Fibroblast of skin of right biceps (primary cell): ENCODE results near the gene COL4A4.

Experiments used
- DNase-seq: peaks from one replicate; pipeline ENCODE4 v3.0.0-alpha.2; 2013

Gene COL4A4

DNA sequence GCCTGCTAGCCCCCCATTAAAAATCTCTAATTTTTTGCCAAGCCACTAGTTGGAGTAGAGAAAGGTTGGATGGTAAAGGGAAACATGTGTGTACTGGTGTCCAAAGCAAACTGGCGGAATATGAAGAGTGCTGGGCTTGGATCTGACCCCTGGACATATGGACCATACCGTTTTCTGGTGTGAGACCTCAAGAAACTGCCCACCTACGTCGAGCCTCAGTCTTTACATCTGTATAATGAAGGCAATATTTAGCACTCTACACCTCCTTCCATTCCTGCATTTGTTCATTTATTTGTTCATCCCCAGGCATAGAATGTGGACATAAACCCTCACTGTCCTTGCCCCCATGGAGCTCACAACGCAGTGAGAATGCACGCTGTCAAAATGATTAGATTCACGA, 185.7 kb downstream of the COL4A4 start:
- DNase-seq, result no peak

DNA sequence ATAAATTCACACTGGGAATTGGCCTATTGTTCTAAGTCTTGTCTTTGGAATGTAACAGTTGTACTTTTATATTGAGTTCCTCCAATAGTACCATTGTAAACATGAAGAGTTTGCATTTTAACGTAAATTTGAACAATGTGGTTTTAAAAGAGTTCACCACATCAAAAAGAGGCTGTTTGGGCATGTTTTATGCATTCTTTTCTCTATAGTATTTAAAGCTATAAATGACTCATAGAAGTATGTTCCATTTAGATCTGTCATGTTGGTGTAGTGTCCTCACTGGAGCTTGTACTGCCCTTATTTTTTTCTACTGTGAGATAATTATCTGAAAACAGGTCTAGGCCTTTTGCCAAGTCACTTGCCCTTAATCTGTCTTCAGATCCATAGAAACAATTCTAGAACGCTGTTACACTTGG, 186.2 kb downstream of the COL4A4 start:
- DNase-seq, result peak; percentile 90

DNA sequence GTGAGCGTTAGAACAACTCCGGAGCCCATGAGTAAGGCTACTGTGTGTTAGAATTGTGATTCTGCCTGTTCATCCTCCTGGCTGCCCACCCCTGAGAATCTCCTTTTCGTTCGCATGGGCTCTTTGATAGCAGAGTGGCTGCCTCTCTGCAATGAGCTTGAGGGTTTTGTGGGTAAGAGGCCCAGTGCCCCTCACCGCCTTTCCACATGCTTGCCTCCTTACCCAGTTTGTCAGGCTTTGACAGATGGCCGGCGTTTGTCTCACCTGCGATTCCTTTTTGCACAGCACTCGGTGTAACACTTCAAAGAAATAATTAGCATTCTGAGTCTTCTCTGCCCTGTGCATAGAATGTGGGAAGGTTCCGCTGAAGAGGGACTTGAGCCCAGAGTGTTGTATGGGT, 190.2 kb downstream of the COL4A4 start:
- no peak for DNase-seq

DNA sequence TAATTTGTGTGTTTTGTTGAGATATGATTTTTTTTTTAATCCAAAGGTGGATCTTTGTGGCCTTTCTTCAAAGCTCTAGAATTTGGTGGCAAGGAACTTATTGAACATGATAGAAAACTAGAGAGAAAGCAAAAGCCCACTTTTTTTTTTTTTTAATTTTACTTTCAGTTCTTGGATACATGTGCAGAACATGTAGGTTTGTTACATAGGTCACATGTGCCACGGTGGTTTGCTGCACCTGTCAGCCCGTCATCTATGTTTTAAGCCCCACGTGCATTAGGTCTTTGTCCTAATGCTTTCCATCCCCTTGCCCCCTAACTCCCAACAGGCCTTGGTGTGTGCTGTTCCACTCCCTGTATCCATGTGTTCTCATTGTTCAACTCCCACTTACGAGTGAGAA, 192.2 kb downstream of the COL4A4 start:
- no peak for DNase-seq

DNA sequence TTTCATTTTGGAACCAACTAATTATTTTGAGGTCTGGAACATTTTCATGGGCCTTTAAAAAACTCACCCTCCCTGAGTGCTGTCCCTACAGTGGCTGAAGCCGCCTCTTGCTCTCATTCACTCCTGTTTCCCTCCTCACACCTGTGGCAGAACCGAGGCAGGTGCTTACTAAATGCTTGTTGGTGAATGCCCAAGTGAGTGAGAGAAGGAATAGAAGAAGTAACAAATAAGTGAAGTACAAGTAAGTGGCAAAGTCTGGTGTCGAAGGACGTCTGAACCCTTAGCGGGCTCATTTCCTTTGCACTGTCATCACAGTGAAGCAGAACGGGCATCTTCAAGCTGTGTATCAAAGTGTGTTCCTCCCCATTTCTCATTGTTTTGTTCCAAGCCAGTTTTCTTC, 192.9 kb downstream of the COL4A4 start:
- DNase-seq, result no peak

DNA sequence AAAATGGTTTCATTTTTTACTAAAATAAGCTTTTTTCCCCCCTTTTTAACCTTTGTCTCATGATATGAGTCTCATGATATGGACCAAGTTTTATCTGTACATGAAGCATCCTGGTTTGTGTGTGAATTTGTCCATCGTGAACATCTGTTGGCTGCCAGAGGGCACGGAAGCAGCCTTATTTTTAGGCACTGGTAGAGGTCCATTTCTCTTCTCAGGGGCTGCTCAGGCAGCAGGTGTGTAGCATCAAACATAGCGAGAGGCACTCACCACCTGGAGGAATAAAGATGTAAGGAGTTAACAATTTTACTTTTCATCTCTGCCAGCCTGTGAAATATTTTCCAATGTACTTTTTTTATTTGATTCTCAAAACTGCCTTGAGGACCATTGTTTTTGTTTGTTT, 193.6 kb downstream of the COL4A4 start:
- no peak for DNase-seq

DNA sequence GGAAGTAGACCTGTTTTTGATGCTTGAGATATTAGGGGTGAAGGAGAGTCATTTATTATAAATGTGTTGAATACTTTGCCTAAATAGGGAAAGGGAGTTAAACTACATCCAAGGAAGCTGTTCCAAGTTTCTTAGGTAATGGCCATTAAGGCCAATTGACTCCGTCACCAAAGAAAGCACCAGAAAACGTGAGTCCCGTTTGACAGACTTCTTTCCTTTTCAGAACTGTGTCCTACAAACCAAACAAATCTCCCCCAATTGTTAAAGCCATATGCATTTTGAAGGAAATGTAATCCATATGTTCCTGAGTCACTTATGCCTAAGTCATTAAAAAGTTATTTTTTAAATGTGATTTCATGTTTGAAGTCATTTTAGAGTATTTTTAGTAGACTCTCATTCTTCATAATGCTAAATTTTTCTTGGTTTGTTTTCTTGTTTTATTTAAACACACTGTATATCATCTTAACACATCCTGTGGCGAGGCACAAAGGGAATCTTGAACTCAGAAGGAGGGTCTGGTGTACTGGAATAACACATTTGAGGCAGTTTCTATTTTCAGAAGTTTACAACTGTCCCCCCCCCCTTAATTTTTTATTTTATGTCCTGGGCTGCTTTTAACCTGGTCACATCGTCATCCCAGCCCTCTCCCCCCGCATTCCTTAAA, 194.5 kb downstream of the COL4A4 start:
- DNase-seq, result peak; percentile 90

DNA sequence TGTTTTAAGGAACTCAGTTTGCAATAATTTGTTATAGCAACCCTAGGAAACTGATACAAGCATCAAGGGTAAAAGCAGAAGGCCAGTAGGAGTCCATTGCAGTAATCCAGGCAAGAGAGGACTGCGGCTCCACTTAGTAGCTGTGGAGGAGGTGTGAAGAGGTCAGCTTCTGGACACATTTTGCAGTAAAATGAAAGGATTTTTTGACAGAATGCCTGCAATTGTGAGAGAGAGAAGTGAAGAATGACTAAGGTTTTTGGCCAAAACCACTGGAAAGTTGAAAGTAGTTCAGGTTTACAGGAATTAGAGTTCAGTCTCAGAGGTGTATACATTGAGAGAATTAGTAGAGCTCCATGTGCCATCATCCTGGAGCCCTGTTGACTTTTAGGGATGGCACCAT, 198.6 kb downstream of the COL4A4 start:
- no peak for DNase-seq

DNA sequence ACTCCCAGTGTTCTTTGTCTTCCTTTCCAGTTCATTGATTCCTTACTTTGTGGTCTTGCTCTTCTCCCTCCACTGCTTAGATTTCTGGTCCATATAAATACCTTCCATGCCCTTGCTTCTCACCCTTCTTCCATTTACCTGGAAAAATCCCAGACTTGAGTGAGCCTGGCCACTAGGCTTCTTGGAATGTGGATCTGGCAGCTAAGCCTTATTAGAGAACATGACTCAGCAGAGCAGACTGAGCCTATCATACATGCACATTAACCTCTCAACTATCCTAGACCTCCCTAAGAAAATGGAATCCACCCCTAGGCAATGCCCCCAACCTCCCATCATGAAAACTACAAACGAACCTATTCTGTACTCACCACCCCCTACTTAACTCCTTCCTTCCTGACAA, 200.5 kb downstream of the COL4A4 start:
- peak; percentile 81 for DNase-seq

DNA sequence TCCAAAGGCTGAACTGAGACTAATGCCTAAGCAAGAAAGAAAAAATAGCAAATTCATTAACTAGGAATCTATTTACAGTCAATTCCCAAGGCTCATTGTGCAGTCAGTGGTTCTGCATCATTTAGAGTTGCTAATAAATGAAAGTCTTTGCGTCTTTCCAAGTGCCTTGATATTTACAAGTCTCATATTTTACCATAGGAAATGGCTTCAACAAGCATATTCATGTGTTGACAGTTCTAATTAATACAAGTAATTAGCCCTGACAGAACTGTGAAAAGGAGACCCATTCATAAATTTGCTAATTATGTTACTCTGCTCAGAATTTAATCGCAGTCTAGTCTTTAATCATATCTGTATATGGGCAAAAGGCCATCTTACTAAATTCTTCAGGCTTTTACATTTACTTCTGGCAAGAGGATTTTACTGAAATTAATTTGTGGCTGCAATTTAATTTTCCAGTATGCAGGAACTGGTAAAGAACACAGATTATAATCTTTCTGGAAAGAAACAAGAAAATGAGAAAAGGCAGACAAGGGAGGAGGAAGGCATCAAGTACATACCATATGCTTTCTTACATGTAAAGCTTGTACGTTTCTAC, 201.7 kb downstream of the COL4A4 start:
- DNase-seq, result no peak

DNA sequence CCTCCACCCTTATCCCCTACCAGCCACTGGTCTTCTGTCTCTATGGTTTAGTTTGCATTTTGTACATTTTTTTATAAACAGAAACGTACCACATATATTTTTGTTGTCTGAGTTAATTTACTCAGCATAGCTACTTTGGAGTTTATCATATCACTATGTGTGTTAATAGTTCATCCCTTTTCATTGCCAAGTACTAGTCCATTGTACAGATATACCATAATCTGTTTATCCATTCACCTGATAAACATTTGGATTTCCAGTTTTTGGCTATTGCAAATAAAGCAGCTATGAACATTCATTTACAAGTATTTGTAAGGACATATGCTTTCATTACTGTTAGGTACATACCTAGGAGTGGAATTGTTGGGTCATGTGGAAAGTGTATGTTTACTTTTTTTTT, 204.6 kb downstream of the COL4A4 start:
- no peak for DNase-seq

DNA sequence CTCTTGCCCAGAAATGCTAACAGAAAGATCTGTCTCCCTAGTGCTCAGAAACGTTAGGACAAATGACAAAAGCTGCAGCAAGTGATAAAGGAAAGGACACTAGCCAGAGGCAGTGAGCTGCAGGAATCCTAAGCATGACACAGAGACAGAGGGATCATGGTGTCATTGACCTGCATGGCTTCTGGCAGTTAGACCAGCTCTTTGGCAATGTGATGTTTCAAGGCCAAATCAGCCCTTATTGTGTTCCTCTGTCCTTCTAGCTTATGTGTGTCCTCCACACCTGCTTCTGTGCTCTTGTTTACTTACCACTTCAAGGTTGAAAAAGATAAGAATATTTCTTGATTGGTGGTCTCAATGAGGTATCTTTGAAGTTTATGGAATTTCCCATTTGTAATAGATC, 207.3 kb downstream of the COL4A4 start:
- no peak for DNase-seq

DNA sequence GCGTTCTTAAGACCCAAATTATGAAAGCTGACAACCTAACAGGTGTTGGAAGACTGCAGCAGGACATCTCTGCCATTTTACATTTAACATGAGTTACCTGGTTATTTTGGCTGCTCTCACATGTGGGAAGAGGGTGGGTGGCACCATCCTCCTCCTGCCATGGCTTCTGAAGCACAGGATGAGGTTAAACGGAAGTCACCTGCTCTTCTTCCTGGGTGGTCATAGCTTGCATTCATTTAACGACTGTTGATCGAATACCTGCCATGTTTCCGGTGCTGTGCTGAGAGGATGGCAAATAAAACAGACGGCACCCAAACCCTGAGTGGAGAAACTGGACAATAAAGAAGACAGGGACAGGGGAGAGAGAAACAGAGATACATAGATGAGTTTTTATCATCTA, 210.2 kb downstream of the COL4A4 start:
- no peak for DNase-seq

DNA sequence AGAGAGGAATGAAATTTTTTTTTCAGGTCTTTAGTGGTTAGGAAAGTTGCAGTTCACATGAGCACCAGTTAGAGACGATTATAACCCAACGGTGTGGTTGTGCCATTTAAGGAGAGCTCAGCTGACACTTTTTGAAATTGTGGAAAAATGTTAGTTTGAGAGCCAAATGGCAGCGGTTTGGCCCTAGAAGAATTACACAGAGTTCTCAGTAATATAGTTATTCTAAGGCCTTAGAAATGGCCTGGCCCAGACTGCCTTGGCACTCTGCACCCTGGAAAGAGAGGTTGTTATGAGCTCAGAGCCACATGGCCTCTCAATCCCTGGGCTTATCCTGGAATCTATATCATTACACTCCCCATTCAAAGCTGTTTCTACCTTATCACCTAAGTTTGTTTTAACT, 210.8 kb downstream of the COL4A4 start:
- DNase-seq, result no peak
